NCI-H510A (cell line): Measurements from ENCODE around the gene ZNG1B.
"Not testable (repeated sequence)": the region's sequence is repeated elsewhere in the genome, so short reads cannot be mapped to it uniquely, and the experiment has no call there.

ENCODE experiments used
- DNase-seq: peaks from one replicate; lab custom pipeline; 2025; lab: John Stamatoyannopoulos, UW

The ZNG1B gene

DNA sequence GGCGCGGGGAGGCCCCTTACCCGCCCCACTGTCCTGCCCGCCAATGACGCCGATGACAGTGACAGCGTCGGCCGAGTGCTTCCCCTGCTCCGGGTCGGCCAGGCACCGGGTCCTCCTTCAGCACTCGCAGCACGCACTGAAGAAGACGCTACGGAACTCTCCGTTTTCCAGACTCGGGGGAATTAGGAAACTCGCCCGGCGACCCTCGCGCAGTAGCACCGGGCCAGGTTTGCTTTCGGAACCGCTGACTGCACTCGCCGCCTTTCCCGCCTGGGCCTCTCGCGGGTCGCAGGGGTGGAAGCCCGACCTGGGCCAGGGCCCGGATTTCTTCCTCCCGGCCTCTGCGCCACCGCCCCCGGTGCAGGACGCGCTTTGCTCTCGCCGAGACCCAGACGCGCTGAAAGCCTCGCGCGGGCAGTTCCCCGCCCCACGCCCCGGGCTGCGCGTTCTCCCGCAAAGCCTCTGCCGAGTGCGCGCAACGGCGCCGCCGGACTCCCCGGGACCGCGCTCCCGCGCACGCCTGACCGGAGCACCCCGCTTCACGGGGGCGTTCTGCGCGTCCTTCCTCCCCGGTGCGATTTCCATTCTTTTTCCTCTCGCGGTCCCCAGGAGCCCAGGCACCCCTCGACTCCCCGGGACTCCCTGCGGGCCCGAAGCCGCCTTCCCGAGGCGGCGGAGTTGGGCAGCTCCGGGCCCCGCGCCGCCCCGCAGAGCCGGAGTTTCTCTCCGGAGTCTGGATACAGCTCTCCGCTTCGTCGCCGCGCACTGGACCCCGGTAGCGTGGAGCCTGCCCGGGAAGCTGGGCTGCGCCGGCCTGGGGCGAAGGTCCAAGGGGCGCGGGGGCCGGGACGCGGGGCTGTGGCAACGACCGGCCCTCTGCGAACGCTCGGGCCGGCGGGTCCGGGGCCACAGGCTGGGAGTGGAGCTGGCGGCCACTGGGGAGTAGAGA, 65.9 kb downstream of the ZNG1B start:
- not testable (repeated sequence) for DNase-seq

- not testable (repeated sequence) for DNase-seq
Observed at GRCh38 chr2:113504081-113504480, 66.6 kb downstream of the ZNG1B start.

DNA sequence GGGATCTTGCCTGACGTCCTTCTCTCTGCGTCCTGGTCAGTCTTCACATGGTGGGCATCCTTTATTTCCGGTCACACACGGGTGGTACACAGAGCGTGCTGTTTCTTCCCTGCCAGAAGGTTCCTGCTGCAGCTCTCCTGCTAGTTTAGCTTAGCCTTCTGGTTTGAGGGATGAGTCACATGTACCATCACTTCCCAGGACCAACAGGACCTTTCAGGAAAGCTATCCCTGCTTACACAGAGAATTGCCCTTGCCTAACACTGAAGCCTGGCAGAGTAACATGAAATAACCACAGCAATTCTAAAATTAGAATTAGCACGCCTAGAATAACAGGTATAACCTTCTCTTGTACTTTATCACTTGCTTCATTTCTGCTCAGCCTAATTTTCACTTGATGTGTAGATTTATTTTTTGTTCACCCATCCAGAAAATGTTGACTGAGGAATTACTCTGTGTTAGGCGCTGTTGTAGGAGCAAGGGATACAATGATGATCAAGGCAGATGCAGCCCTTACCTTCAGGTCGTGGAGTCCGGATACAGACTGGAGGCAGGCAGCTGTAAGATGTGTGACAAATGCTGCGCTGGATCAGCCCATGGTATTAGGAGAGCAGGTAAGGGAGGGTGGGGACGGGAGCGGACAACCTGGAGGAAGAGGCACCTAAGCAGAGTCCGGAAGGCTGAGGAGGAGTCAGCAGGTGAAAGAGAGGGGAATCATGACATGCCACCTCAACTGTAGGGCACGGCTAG, 70.1 kb downstream of the ZNG1B start:
- not testable (repeated sequence) for DNase-seq

DNA sequence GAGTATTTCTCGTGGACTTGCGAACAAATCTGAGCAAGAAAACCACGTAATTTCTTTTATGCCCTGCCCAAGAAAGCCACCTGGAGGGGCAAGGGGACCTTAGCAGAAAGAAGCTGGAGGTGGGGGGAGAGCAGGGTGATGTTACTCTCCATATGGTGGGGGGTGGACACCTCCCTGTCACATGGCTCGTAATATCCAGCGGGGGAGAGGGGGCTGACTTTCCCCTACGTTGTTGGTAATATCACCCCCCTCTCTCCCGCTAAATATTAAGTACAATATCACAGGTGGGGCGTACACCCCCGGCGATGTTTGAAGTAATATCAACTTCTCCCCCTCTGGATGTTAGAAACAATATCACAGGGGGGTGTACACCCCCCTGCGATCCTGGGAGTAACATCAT, 70.7 kb downstream of the ZNG1B start:
- not testable (repeated sequence) for DNase-seq

GRCh38 chr2:113510913-113511312, 73.4 kb downstream of the ZNG1B start:
- DNase-seq, result not testable (repeated sequence)

DNA sequence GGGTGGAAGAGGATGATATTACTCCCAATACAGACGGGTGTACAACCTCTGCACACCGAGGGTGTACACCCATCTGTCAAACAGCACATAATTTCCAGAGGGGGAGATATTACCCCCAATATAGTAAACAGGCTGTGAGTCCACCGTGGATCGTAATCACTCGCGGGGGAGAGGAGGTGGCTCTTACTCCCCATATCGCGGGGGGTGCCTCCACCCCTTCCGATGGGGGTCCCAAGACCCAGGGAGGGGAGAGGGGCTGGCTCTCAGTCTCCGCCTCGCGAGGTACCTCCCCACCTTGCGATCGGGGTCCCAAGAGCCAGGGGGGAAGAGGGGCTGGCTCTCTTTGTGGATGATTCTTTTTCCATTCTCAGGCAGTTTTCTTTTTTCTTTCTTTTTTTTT, 74.4 kb downstream of the ZNG1B start:
- DNase-seq, result not testable (repeated sequence)

- DNase-seq, result not testable (repeated sequence)
Observed at GRCh38 chr2:113515457-113515856, 78.0 kb downstream of the ZNG1B start.

- not testable (repeated sequence) for DNase-seq
Observed at GRCh38 chr2:113515995-113516394, 78.5 kb downstream of the ZNG1B start.

GRCh38 chr2:113517025-113517424, 79.5 kb downstream of the ZNG1B start:
- DNase-seq, result not testable (repeated sequence)

GRCh38 chr2:113520837-113521236, 83.3 kb downstream of the ZNG1B start:
- not testable (repeated sequence) for DNase-seq

DNA sequence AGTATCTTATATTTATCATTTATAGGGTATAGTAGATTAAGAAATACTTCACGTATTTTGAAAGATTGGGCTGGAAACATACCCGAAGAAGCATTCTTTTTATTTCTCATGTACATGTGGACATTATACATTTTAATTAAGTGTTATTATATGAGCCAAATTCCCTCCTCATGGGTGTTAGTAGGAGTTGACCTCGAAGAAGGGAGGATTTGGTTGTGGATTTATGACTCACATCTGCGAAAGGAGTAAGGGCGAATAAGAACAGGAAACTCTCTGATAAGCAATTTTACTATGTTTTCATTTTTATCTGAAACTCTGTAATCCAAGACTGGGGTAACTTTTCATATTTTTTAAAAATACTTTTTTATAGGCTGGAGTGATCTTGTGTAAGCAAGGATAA, 84.0 kb downstream of the ZNG1B start:
- DNase-seq, result not testable (repeated sequence)

- not testable (repeated sequence) for DNase-seq
Observed at GRCh38 chr2:113524986-113525385, 87.5 kb downstream of the ZNG1B start.

GRCh38 chr2:113527350-113528045, 90.0 kb downstream of the ZNG1B start:
- DNase-seq, result not testable (repeated sequence)

DNA sequence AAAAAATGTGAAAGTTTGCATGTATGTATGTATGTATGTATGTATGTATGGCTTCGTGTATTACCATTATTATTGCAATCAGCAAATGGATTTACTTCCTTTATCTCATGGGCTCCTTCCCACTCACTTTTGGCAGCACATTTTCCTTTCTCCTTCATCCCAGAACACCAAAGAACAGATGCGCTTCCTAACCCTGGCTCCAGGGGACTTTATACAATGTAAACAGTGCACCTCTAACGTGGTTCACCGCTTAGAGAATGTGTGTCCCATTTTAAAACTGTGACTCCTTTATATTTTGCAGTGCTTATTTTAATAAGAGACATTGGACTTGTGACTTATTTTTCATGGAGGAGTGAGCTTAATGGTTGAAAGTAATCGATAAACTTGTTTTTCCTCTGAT, 90.6 kb downstream of the ZNG1B start:
- DNase-seq, result not testable (repeated sequence)

DNA sequence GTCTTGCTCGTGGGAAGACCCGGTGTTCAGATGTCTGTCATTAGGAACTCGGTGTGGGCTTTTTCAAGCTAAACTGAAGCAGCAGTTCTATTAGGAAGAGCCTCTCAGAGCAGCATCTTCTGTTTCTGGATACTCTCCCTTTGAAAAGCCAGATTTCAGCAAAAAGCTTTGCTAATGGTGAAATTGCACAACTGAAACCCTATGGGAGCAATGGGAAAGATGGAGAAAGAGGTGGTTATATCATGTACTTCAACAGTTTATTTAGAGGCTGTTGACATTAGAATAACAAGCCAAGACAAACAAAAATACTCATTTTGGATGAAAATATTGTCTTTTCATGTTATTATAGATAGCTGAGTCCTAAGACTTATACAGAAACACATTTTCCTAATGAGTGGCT, 91.4 kb downstream of the ZNG1B start:
- not testable (repeated sequence) for DNase-seq

DNA sequence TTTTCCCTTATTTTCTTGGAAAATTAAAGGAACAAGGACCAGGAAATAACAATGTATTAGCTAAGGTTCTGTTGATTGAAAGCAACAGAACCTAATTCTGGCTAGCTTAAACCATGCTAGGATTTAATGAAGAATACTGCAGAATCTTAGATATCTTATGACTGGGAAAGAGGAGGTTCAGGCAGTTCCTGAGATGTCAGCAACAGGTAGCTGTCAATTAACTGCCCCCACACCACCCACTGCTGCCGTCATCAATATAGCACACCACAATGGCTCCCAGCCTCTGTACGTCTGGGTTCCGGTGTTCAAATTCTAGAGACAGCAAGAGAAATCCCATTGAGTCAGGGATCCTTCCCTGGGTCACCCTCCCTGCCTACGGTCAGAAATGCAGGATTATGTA, 95.5 kb downstream of the ZNG1B start:
- not testable (repeated sequence) for DNase-seq

- not testable (repeated sequence) for DNase-seq
Observed at GRCh38 chr2:113536573-113536972, 99.1 kb downstream of the ZNG1B start.

DNA sequence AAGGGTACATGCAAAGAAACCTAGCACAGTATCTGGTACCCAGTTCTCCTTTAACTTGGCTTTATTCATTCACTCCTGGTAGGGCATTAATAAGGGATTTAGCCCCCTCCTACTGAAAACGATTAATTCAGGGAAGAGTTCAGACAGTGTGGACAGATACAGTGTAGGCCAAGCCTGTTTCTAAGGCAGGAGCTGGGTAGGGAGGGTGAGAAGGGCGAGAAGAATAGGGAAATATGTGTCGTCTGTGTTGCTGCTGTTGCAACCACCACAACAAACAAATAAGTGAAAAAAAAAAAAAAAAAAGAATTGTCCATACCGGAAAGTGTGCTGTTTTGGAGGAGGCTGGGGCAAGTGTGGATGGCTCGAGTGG, 103.3 kb downstream of the ZNG1B start:
- DNase-seq, result not testable (repeated sequence)

DNA sequence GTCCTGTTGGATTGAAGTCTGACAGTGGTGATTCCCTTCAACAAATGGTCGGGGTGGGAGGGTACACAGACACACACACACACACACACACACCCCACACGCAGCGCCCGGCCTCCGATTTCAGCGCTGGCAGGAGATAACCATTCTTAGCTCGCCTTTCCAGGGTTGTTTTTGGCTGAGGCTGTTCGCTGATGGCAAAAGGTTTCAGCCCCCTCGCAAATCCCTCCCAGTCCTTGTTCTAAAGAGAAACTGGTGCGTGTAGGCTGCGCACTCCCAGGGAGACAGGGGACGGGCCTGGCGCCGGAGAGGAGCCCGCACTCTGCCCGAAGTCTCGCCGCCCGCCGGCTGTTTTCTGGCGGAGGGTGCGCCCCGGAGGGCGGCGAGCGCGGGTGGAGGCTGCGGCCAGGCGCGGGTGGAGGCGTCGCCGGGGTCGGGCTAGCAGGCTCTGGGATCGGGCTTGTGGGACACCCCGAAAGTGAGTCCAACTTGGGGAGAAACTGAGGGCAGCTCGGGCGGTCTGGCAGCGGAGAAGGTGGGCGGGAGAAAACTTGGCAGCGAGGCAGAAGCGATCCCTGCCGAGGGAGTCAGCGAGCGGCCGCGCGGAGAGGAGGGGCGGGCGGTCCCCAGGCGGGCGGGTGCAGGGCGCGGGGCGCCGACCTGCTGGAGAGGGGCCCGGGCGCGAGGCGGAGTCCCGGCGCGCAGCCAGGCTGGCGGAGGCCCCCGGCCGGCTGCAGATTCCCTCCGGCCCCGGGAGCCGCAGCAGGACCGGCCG, 103.9 kb downstream of the ZNG1B start:
- not testable (repeated sequence) for DNase-seq

GRCh38 chr2:113541976-113542485, 104.5 kb downstream of the ZNG1B start:
- not testable (repeated sequence) for DNase-seq

DNA sequence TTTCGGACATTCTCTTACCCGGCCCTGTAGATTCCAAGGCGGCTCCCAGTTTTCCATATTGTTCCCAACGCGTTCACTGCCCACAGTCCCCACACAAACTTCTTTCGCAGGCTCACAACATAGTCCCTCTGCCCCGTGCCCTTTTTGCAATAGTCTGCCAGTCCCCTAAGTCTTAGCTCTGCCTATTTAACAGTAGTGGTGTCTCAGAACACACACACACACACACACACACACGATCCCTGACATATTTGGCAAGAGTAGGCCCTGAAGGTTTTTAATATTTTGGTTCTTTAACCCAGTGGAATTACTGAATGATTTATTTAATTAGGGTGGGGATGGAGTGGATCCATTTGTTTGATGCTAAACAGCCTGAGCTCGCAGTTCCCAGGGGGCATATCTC, 105.0 kb downstream of the ZNG1B start:
- not testable (repeated sequence) for DNase-seq
